K562 (cell line): ENCODE results near the gene CCDC167. TPM values are rescaled to one million over a fixed set of nuclear protein-coding genes. Genes with fewer than 3 reads are reported as not detected.

Experiments
- ATF1 ChIP-seq, 2 experiments: fragments of 450-650 bp in 1 of 2; IDR thresholded peaks; 2 replicates each; pipeline ENCODE4 v1.6.1; 2016; ENCODE audit warnings: missing compliant biosample characterization in 1 of 2, missing genetic modification characterization in 1 of 2
- CBFA2T2 ChIP-seq: fragments of 450-650 bp; conservative IDR thresholded peaks from 2 replicates; pipeline ENCODE4 v1.6.1; 2017; ENCODE audit warnings: mild to moderate bottlenecking
- ETV1 ChIP-seq: fragments of 450-650 bp; conservative IDR thresholded peaks from 2 replicates; pipeline ENCODE4 v1.6.1; 2016; ENCODE audit warnings: missing genetic modification characterization, control low read depth, low read depth, missing compliant biosample characterization
- HMG20B ChIP-seq: fragments of 250-450 bp; sonication (Bioruptor Pico); IDR thresholded peaks from 2 replicates; pipeline ENCODE4 v1.5.0; 2021; ENCODE audit warnings: mild to moderate bottlenecking
- JUNB ChIP-seq: fragments of 450-650 bp; formaldehyde crosslinking; conservative IDR thresholded peaks from 2 replicates; pipeline ENCODE4 v1.4.0; 2020; ENCODE audit warnings: mild to moderate bottlenecking
- MEF2A ChIP-seq: IDR thresholded peaks from 2 replicates; pipeline ENCODE4 v1.6.1; 2011; ENCODE audit warnings: low read depth, mild to moderate bottlenecking, low read length, moderate library complexity; ENCODE audit not compliant: control insufficient read depth
- MGA ChIP-seq: fragments of 450-650 bp; IDR thresholded peaks from 2 replicates; pipeline ENCODE4 v1.6.1; 2016; ENCODE audit warnings: mild to moderate bottlenecking, moderate library complexity
- SMAD1 ChIP-seq: fragments of 150-350 bp; IDR thresholded peaks from 2 replicates; pipeline ENCODE4 v1.6.1; 2014; ENCODE audit warnings: low read length, low read depth; ENCODE audit not compliant: partially characterized antibody
- SMARCC2 ChIP-seq: fragments of 450-650 bp; IDR thresholded peaks from 2 replicates; pipeline ENCODE4 v1.6.1; 2017; ENCODE audit warnings: antibody characterized with exemption, moderate library complexity, mild to moderate bottlenecking, low read depth
- ZC3H11A ChIP-seq: IDR thresholded peaks from 2 replicates; pipeline ENCODE4 v1.6.1; 2012; ENCODE audit warnings: low read depth, low read length, improper control_type of control experiment
- ZNF146 ChIP-seq: IDR thresholded peaks from one replicate; pipeline ENCODE4 v1.6.1; 2018; ENCODE audit warnings: missing compliant biosample characterization; ENCODE audit not compliant: unreplicated experiment
- ZNF280A ChIP-seq: fragments of 450-650 bp; IDR thresholded peaks from 2 replicates; pipeline ENCODE4 v1.6.1; 2018; ENCODE audit warnings: mild to moderate bottlenecking, low read depth; ENCODE audit not compliant: partially characterized antibody
- ZNF57 ChIP-seq: fragments of 450-650 bp; formaldehyde crosslinking; IDR thresholded peaks from 2 replicates; pipeline ENCODE4 v1.4.0; 2020; ENCODE audit warnings: mild to moderate bottlenecking, moderate library complexity
- ZNF589 ChIP-seq: fragments of 200-800 bp; sonication (Bioruptor generic); IDR thresholded peaks from 2 replicates; pipeline ENCODE4 v1.6.1; 2016; ENCODE audit warnings: low read depth, missing genetic modification characterization, missing compliant biosample characterization
- ZNF644 ChIP-seq: fragments of 200-800 bp; sonication (Bioruptor generic); IDR thresholded peaks from 2 replicates; pipeline ENCODE4 v1.6.1; 2016; ENCODE audit warnings: low read depth, missing genetic modification characterization, missing compliant biosample characterization
- polyA plus RNA-seq, 8 experiments: library from polyadenylated mRNA; depleted of rRNA in 4 of 8; stranded (reverse) in 5 of 8; unstranded in 3 of 8; fragments of >200 nt; fragmentation: Nextera tagmentation in 2 of 8; fragmentation: Illumina TruSeq in 1 of 8; extraction: Ambion mirVana in 2 of 8; extraction: Trizol in 1 of 8; gene quantifications; 2 replicates each; pipeline versions ENCODE4 v1.2.1 to v1.2.3, GENCODE V29; 2011 to 2014; ENCODE audit warnings: inconsistent platforms in 1 of 8, missing spikeins in 1 of 8
- total RNA-seq, 7 experiments: library from RNA; depleted of rRNA in 6 of 7; stranded (reverse); fragments of >200 nt in 6 of 7; fragmentation: Illumina TruSeq in 2 of 7; extraction: Trizol in 2 of 7; gene quantifications; 2 replicates each; pipeline versions ENCODE4 v1.2.1 to v1.2.3, GENCODE V29; 2011 to 2021; ENCODE audit warnings: low replicate concordance in 1 of 7

The CCDC167 gene
- total and polyA plus RNA-seq, 9 of the 15 experiments (the other 6 are each of a cell fraction or from before 2014, with no cell fraction given) = 26.0 to 114 (median 45.2) TPM

GRCh38 chr6:37499433-37500293, at the start of gene CCDC167 (continued):
- TF ChIP-seq MGA = peak; percentile 89
- no peak for TF ChIP-seq ZNF146 (CRISPR knock-in tag)
- TF ChIP-seq ZC3H11A = no peak
- TF ChIP-seq ETV1 (tag) = no peak
- TF ChIP-seq MEF2A = no peak
- TF ChIP-seq SMARCC2 = no peak
- TF ChIP-seq ZNF57 (CRISPR knock-in tag) = no peak
- TF ChIP-seq JUNB = no peak
- no peak for TF ChIP-seq ZNF280A
- TF ChIP-seq ZNF644 (tag) = no peak; the same call in 1 of the 2 replicates
- peak; percentile 75 for TF ChIP-seq SMAD1
- no peak for TF ChIP-seq CBFA2T2
- TF ChIP-seq ZNF589 (CRISPR knock-in tag) = 0 out of 2 replicates have a peak, but pooled peaks have one; percentile 49
- TF ChIP-seq ATF1 (CRISPR knock-in tag; IDR thresholded peaks at IDR 0.05) = no peak; the same call in 1 of the 2 replicates
- TF ChIP-seq ATF1 (tag; IDR thresholded peaks at IDR 0.05) = peak; percentile 93
- TF ChIP-seq HMG20B (CRISPR knock-in tag) = no peak
